B cell (primary cell): Measurements from ENCODE around the gene DLX1. TPM values are rescaled to one million over a fixed set of nuclear protein-coding genes. Genes with fewer than 3 reads are reported as not detected.
A peak's percentile ranks its signal among the peaks of the same experiment; 100 is the strongest.

ENCODE experiments used
- ATAC-seq: fragments of 200-7000 bp; cut with Tn5 transposase; one replicate; pipeline ENCODE4 v1.10.0; 2021; ENCODE audit warnings: low read depth, mild to moderate bottlenecking, moderate number of reproducible peaks, moderate library complexity
- CTCF ChIA-PET: fragments of 350-600 bp; sonication (Branson Sonifier 250); formaldehyde crosslinking; loops from one replicate; lab custom pipeline; 2021; ENCODE audit warnings: antibody characterized with exemption, inconsistent platforms; lab: Charles Lee
- POLR2A ChIA-PET: fragments of 350-600 bp; sonication (Branson Sonifier 250); formaldehyde crosslinking; loops from one replicate; lab custom pipeline; 2021; ENCODE audit warnings: antibody characterized with exemption; lab: Charles Lee
- DNase-seq: peaks from one replicate; pipeline ENCODE4 v3.0.0; 2013
- H2AFZ ChIP-seq: 2 replicates; pipeline ENCODE4 v1.6.1; 2012; ENCODE audit warnings: mild to moderate bottlenecking, low read depth, low read length; ENCODE audit not compliant: insufficient read depth, poor library complexity, severe bottlenecking
- H3K27ac ChIP-seq, 2 donors: 1 replicate in 1 of 2; 2 replicates in 1 of 2; pipeline ENCODE4 v1.5.1; 2012 to 2013; ENCODE audit warnings: low read length in 2 of 2, mild to moderate bottlenecking in 2 of 2, moderate library complexity in 1 of 2
- H3K27me3 ChIP-seq, 4 experiments: fragments of 200-600 bp in 1 of 4; sonication (generic) in 1 of 4; replicated peaks in 1 of 4; 1 replicate in 2 of 4; 2 replicates in 2 of 4; pipeline versions ENCODE4 v1.6.1 to v1.7.0; 2013 to 2016; ENCODE audit warnings: low read length in 3 of 4, mild to moderate bottlenecking in 2 of 4, mixed read lengths in 1 of 4, moderate library complexity in 1 of 4; ENCODE audit not compliant: insufficient read depth in 4 of 4, control insufficient read depth in 3 of 4; ENCODE audit errors: control extremely low read depth in 1 of 4
- H3K36me3 ChIP-seq, 2 experiments: replicated peaks in 1 of 2; 1 replicate in 1 of 2; 2 replicates in 1 of 2; pipeline versions ENCODE4 v1.6.1 to v1.7.1; 2013; ENCODE audit warnings: low read length in 1 of 2; ENCODE audit not compliant: insufficient read depth in 2 of 2, control insufficient read depth in 1 of 2; ENCODE audit errors: control extremely low read depth in 1 of 2, extremely low read depth in 1 of 2
- H3K4me1 ChIP-seq, 2 donors: fragments of 200-600 bp in 1 of 2; sonication (generic) in 1 of 2; 1 replicate in 1 of 2; 2 replicates in 1 of 2; pipeline versions ENCODE4 v1.5.1 to v1.6.1; 2013 to 2017; ENCODE audit warnings: low read length in 2 of 2; ENCODE audit not compliant: control insufficient read depth in 2 of 2, insufficient read depth in 2 of 2
- H3K4me2 ChIP-seq: replicated peaks from 2 replicates; pipeline ENCODE3; 2012; ENCODE audit warnings: mild to moderate bottlenecking, low read depth, low read length; ENCODE audit not compliant: poor library complexity, severe bottlenecking
- H3K4me3 ChIP-seq, 5 experiments: fragments of 200-600 bp in 1 of 5; sonication (generic) in 1 of 5; 1 replicate in 3 of 5; 2 replicates in 2 of 5; pipeline versions ENCODE4 v1.5.1 to v1.7.0; 2011 to 2016; ENCODE audit warnings: low read length in 4 of 5, mild to moderate bottlenecking in 4 of 5, low read depth in 2 of 5, control low read depth in 1 of 5, moderate library complexity in 1 of 5; ENCODE audit not compliant: insufficient read depth in 1 of 5; ENCODE audit errors: control extremely low read depth in 1 of 5, extremely low read depth in 1 of 5
- H3K79me2 ChIP-seq: fragments of 200-600 bp; sonication (generic); one replicate; pipeline ENCODE4 v1.6.0; 2016; ENCODE audit warnings: low read length; ENCODE audit not compliant: control insufficient read depth, insufficient read depth
- H3K9ac ChIP-seq: fragments of 200-600 bp; sonication (generic); 2 replicates; pipeline ENCODE4 v1.6.1; 2017; ENCODE audit warnings: mild to moderate bottlenecking, low read length, moderate library complexity
- H3K9me3 ChIP-seq, 3 donors: one replicate each; pipeline versions ENCODE4 v1.6.1 to v1.7.1; 2013; ENCODE audit warnings: low read length in 2 of 3; ENCODE audit not compliant: control insufficient read depth in 2 of 3, insufficient read depth in 1 of 3; ENCODE audit errors: control extremely low read depth in 1 of 3
- H4K20me1 ChIP-seq: 2 replicates; pipeline ENCODE4 v1.6.0; 2012; ENCODE audit warnings: mild to moderate bottlenecking, low read length; ENCODE audit not compliant: insufficient read depth, control insufficient read depth, poor library complexity, severe bottlenecking
- H3K27ac Mint-ChIP-seq: one replicate; pipeline ENCODE4 v1.8.0; 2021; ENCODE audit warnings: mixed read lengths
- H3K27me3 Mint-ChIP-seq: one replicate; pipeline ENCODE4 v1.8.0; 2021; ENCODE audit warnings: mixed read lengths
- H3K4me1 Mint-ChIP-seq: one replicate; pipeline ENCODE4 v1.8.0; 2021; ENCODE audit warnings: mixed read lengths
- H3K4me3 Mint-ChIP-seq: one replicate; pipeline ENCODE4 v1.8.0; 2021; ENCODE audit warnings: mixed read lengths
- H3K9me3 Mint-ChIP-seq: one replicate; pipeline ENCODE4 v1.8.0; 2022; ENCODE audit warnings: mixed read lengths; ENCODE audit not compliant: insufficient read depth
- EZH2 ChIP-seq: IDR thresholded peaks from 2 replicates; pipeline ENCODE4 v1.6.1; 2012; ENCODE audit warnings: borderline replicate concordance, low read depth, mild to moderate bottlenecking, moderate library complexity, low read length; ENCODE audit not compliant: insufficient read depth, poor library complexity, severe bottlenecking
- WGBS: methylation state at CpG from one replicate; pipeline ENCODE4 v1.1.5; 2013; ENCODE audit warnings: missing lambda C conversion rate; ENCODE audit not compliant: insufficient coverage; 5-methylcytosine and 5-hydroxymethylcytosine counted together
- intact Hi-C: fragments of 100-400 bp; cut with micrococcal nuclease; formaldehyde crosslinking; loops from one replicate; pipeline ENCODE4 v1.10.0; 2022
- polyA plus RNA-seq: library from polyadenylated mRNA; depleted of rRNA; stranded (reverse); fragments of >200 nt; gene quantifications from 2 replicates; pipeline ENCODE4 v1.2.3, GENCODE V29; 2012
- total RNA-seq, 2 donors: library from RNA; stranded (reverse); fragments of 120-200 nt in 1 of 2; gene quantifications; 1 replicate in 1 of 2; 2 replicates in 1 of 2; pipeline versions ENCODE4 v1.2.3 to v1.2.4, GENCODE V29; 2013 to 2022
- TF ChIP-seq, protein P1 (sequence below): fragments of 200-600 bp; IDR thresholded peaks from one replicate; pipeline ENCODE4 v1.8.0; 2022; ENCODE audit warnings: antibody characterized with exemption, mild to moderate bottlenecking

The DLX1 gene
- total and polyA plus RNA-seq, 2 donors (not counting 1 experiment from before 2014, with no cell fraction given): not detected

DNA sequence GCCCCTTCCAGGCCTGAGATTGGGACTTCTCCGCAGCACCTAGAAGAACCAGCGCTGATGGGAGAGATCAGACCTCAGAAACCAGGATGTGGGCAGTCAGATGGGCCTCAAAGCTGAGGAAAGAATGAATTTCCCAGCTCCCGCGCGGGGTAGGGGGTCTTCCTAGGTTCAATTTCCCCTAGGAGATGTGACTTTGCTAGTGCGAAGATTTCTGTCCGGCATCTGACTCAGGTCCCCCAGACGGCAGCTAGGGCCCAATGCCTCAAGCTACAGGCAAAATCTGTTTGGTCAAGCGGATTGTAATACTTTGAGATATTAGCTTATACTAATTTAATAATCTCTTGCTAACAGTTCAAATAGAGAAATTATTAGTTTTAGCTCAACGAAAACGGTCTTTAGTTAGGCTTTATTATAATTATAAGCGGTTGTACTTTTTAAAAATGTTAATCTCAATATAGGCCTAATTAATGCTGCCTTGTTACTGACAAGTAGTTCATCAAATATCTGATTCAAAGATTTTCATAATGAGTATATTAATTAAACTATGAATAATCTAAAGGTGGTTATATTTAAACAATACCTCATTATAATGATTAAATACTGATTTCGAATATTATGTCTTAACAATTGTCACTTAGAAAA is 5.8 kb downstream of the DLX1 start:
- Histone ChIP-seq H3K27ac (no peak overlapping the region), H3K4me3 (no peak overlapping the region), H4K20me1 (no peaks in the 10 kb centered on the region), H3K4me1 (peaks cover 37 to 62% of the 10 kb centered on the region in 2 donors), H2AFZ (no peak overlapping the region), H3K27me3 (peaks cover 3 to 96% (median 82%) of the 10 kb centered on the region in 4 experiments), H3K9ac (no peak overlapping the region), H3K79me2 (no peaks in the 10 kb centered on the region), H3K4me2 (no peak overlapping the region), H3K36me3 (no peaks in the 10 kb centered on the region), H3K9me3 (peaks cover 4 to 81% (median 23%) of the 10 kb centered on the region in 3 donors)
- 4% methylated on average over 5 of the region's 13 CpGs for WGBS
- Mint-ChIP-seq H3K27me3 (peaks cover 73% of the 10 kb centered on the region), H3K27ac (no peak overlapping the region), H3K9me3 (no peaks in the 10 kb centered on the region), H3K4me3 (no peak overlapping the region), H3K4me1 (peaks cover 34% of the 10 kb centered on the region)
- intact Hi-C loops: no loop called here
- no peak for ATAC-seq
- POLR2A ChIA-PET: no interaction called here
- DNase-seq: peak; percentile 27
- CTCF ChIA-PET: interaction anchor here (1.4 to 10.1 kb wide), 2 partner anchors 10 to 13 kb away, joined by 3 to 58 read pairs; partner anchors contain the start of gene DLX2
- no peak for TF ChIP-seq EZH2
- TF ChIP-seq, protein P1, sequence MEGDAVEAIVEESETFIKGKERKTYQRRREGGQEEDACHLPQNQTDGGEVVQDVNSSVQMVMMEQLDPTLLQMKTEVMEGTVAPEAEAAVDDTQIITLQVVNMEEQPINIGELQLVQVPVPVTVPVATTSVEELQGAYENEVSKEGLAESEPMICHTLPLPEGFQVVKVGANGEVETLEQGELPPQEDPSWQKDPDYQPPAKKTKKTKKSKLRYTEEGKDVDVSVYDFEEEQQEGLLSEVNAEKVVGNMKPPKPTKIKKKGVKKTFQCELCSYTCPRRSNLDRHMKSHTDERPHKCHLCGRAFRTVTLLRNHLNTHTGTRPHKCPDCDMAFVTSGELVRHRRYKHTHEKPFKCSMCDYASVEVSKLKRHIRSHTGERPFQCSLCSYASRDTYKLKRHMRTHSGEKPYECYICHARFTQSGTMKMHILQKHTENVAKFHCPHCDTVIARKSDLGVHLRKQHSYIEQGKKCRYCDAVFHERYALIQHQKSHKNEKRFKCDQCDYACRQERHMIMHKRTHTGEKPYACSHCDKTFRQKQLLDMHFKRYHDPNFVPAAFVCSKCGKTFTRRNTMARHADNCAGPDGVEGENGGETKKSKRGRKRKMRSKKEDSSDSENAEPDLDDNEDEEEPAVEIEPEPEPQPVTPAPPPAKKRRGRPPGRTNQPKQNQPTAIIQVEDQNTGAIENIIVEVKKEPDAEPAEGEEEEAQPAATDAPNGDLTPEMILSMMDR: no peak
